ENCODE data around the gene TSPAN16. TPM values are rescaled to one million over a fixed set of nuclear protein-coding genes. Genes with fewer than 3 reads are reported as not detected.
A peak's percentile ranks its signal among the peaks of the same experiment; 100 is the strongest.

TSPAN16 gene
- total and polyA plus RNA-seq, 2 donors (not counting 3 experiments of a cell fraction or from before 2014, with no cell fraction given): not detected

DNA sequence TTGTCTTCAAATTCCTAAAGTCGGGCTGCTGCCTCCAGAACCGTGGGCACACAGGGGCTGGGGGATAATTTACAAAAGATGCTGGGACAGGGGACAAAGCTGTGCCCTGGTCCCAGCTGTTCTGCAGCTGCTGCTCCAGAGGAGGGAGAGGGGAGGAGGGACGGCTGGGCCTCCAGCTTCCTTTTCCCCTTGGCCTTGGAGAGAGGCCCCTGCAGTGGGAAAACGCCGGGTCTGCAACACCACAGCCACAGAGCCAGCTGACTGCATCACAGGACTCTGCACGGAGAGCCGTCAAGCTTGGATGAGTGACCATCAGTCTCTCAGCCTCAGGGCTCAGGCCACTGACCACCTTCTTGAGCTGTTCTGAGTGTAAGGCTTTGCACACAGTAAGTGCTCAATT is 39.8 kb upstream of the TSPAN16 start:
- DNase-seq (ENCODE audit: low read depth, low spot score): peak; percentile 60
- intact Hi-C loops (cut with micrococcal nuclease): no loop called here
- H3K4me3 ChIP-seq (replicated peaks in 1 of 3; ENCODE audit: insufficient read depth in 1 of 3, low read depth in 1 of 3, low read length in 3 of 3): no peak overlapping the region
- H3K9me1 ChIP-seq (replicated peaks; ENCODE audit: control insufficient read depth, extremely low read depth, insufficient read depth, low read length): no peaks in the 10 kb centered on the region
- no peaks in the 10 kb centered on the region for H3K27me3 ChIP-seq (ENCODE audit: control insufficient read depth in 2 of 2, insufficient read depth in 2 of 2, low read length in 2 of 2)
- TF ChIP-seq FOS (IDR thresholded peaks at IDR 0.05; ENCODE audit: borderline replicate concordance, insufficient read depth, low read length) (no peak), MYC (IDR thresholded peaks at IDR 0.05; ENCODE audit: low read depth, low read length) (no peak), EZH2 (IDR thresholded peaks at IDR 0.05; ENCODE audit: borderline replicate concordance, low read depth, low read length, severe bottlenecking) (no peak), POLR2A (IDR thresholded peaks at IDR 0.05; ENCODE audit: low read depth, low read length) (no peak), GATA2 (IDR thresholded peaks at IDR 0.05; ENCODE audit: insufficient read depth, insufficient read length, low read depth, low read length) (no peak), JUN (IDR thresholded peaks at IDR 0.05; ENCODE audit: borderline replicate concordance, insufficient read depth, insufficient read length, low read depth) (no peak), POLR2AphosphoS5 (IDR thresholded peaks at IDR 0.05; ENCODE audit: insufficient read depth, low read depth, low read length) (no peak)
- TF ChIP-seq, protein P1, sequence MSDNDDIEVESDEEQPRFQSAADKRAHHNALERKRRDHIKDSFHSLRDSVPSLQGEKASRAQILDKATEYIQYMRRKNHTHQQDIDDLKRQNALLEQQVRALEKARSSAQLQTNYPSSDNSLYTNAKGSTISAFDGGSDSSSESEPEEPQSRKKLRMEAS (IDR thresholded peaks at IDR 0.05; ENCODE audit: insufficient read depth, insufficient read length): no peak
- TF ChIP-seq, protein P2, sequence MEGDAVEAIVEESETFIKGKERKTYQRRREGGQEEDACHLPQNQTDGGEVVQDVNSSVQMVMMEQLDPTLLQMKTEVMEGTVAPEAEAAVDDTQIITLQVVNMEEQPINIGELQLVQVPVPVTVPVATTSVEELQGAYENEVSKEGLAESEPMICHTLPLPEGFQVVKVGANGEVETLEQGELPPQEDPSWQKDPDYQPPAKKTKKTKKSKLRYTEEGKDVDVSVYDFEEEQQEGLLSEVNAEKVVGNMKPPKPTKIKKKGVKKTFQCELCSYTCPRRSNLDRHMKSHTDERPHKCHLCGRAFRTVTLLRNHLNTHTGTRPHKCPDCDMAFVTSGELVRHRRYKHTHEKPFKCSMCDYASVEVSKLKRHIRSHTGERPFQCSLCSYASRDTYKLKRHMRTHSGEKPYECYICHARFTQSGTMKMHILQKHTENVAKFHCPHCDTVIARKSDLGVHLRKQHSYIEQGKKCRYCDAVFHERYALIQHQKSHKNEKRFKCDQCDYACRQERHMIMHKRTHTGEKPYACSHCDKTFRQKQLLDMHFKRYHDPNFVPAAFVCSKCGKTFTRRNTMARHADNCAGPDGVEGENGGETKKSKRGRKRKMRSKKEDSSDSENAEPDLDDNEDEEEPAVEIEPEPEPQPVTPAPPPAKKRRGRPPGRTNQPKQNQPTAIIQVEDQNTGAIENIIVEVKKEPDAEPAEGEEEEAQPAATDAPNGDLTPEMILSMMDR (IDR thresholded peaks at IDR 0.05; ENCODE audit: extremely low read depth in 1 of 2, insufficient read depth in 1 of 2, low read depth in 1 of 2, low read length in 2 of 2): no peak
- no peak overlapping the region for H3K4me2 ChIP-seq (ENCODE audit: insufficient read depth, low read length)
- ChIA-PET POLR2A (interaction anchor here (1.3 to 1.4 kb wide), 2 partner anchors 12 to 18 kb away, joined by 3 to 4 read pairs; no protein-coding TSS in a partner anchor), CTCF (interaction anchor here (0.9 to 2.9 kb wide), 8 partner anchors 10 to 226 kb away, joined by 3 to 25 read pairs (median 6); no protein-coding TSS in a partner anchor)
- H3K36me3 ChIP-seq (ENCODE audit: control insufficient read depth in 2 of 2, extremely low read depth in 1 of 2, insufficient read depth in 2 of 2, low read length in 2 of 2): peaks cover 8 to 14% of the 10 kb centered on the region in 2 experiments
- H3K27ac ChIP-seq (ENCODE audit: insufficient read depth, low read depth, low read length): no peak overlapping the region
- no peak overlapping the region for H3K9ac ChIP-seq (replicated peaks; ENCODE audit: extremely low read depth, insufficient read depth, low read length)
- no peaks in the 10 kb centered on the region for H4K20me1 ChIP-seq (replicated peaks; ENCODE audit: control insufficient read depth, extremely low read depth, insufficient read depth, low read length)
- no TSS peak for BruUV-seq (replicated peaks)
- no peak for FAIRE-seq
- H2AFZ ChIP-seq (ENCODE audit: low read depth, low read length): no peak overlapping the region
- peaks cover 50% of the 10 kb centered on the region for H3K79me2 ChIP-seq (ENCODE audit: control insufficient read depth, insufficient read depth, low read length)
- H3K4me1 ChIP-seq (ENCODE audit: control insufficient read depth, extremely low read depth, insufficient read depth, low read length): peaks cover 28% of the 10 kb centered on the region
- dilution Hi-C loops (cut with MboI; ENCODE audit: extremely low pct_ligation_motif_present, low sequenced_read_pairs): no loop called here
- no peaks in the 10 kb centered on the region for H3K9me3 ChIP-seq (replicated peaks; ENCODE audit: control insufficient read depth, insufficient read depth, low read length)
